HG02852 (cell line): ENCODE measurements around the gene CCL28.
A peak's percentile ranks its signal among the peaks of the same experiment; 100 is the strongest.
"Not testable (repeated sequence)": the region's sequence is repeated elsewhere in the genome, so short reads cannot be mapped to it uniquely, and the experiment has no call there.

ENCODE experiments used
- ATAC-seq: cut with Tn5 transposase; IDR thresholded peaks from one replicate; pipeline ENCODE4 v1.9.1; 2021; ENCODE audit warnings: mild to moderate bottlenecking, moderate library complexity; ENCODE audit not compliant: unreplicated experiment

Gene CCL28

DNA sequence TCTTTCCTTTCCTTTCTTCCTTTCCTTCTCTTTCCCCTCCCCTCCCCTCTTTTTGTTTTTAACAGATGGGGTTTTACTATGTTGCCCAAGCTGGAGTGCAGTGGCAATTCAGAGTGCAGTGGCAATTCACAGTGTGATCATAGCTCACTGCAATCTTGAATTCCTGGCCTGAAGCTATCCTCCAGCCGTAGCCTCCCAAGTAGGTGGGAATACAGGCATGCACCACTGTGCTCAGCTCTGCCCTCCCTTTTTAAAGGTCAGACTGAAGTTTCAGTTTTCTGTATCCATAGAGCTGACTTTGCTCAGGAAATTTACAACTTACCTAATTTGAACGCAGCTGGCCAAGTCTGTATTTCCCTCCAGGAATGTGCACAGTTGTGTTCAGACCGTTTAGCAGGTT lies 696 bp downstream of the CCL28 start:
- ATAC-seq = no peak

DNA sequence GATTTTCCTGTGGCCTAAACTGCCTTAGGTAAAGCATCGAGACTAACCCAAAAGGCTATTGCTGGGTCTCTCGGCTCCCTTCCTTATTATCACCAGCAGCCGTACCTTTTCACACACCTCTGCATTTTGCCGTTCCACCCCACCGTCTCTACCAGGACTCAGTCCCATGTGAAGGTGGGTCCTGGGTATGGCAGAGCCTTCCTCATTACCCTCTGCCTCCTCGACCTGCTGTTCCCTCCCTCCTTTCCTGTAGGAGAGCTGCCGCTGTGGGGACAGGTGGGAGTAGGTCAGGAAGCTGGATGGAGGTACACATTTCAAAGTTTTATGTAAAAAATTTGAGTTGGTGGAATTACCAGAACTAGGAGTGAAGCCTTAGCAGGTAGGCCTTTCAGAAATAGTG lies 1.8 kb downstream of the CCL28 start:
- ATAC-seq = no peak

DNA sequence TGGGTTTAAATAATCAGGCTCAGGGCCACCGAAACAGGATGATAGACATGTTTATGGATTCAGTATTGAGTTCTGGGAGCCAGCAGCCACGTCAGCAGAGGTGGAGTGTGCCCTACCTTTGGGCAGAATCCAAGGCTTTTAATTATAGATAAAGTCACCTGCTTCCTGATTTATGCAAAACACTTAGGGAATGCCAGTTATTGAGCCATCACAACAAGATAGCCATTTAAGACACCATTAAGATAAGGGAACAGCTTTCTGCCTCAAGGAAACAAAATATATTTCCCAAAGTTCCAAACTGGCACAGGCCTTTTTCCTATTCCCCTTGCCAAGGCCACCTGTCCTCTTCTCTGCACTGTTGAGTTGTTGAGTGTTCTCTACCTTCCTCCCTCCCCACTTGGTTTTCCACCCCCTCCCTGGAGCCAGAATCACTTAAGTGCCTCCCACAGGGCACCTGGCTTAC lies 2.4 kb downstream of the CCL28 start:
- no peak for ATAC-seq

DNA sequence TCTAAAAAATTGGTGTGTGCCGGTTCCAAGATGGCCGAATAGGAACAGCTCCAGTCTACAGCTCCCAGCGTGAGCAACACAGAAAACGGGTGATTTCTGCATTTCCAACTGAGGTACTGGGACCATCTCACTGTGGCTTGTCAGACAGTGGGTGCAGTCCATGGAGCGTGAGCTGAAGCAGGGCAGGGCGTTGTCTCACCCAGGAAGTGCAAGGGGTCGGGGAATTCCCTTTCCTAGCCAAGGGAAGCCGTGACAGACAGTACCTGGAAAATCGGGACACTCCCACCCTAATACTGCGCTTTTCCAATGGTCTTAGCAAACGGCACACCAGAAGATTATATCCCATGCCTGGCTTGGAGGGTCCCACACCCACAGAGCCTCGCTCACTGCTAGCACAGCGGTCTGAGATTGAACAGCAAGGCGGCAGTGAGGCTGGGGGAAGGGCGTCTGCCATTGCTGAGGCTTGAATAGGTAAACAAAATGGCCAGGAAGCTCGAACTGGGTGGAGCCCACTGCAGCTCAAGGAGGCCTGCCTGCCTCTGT lies 9.6 kb downstream of the CCL28 start:
- ATAC-seq = not testable (repeated sequence)

DNA sequence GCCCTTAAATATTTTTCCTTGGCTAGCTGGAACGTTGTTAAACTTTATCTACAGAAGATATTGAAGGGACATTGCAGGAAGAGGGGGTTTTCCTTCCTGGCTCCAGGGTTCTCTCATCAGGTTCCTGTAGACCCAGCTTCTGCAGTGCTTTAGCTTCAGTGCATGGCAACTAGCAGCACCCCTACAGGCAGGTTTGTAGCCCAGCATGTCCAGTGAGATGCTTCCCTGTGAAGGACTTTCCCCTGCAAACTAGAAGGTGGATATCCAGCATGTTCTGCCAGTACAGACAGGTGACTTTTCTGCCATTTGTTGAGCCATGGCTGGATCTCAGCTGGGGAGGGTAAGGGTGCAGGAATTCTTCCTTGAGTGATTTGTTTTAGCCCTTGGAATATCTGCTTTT lies 10.4 kb downstream of the CCL28 start:
- ATAC-seq = no peak

DNA sequence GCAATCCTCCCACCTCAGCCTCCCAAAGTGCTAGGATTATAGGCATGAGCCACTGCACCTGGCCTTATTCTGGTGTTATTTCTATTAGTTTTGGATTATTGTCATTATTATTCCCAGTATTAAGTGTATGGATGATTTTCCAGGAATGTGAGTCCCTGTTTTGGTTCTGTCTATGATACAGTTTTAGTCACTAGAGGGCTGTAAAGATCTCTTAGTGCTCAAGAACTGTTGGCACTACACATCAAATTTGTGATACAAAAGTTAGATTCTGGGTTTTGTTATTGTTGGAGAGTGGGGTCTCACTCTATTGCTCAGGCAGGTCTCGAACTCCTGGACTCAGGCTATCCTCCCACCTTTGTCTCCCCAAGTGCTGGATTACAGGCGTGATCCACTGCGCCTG lies 12.1 kb downstream of the CCL28 start:
- no peak for ATAC-seq

DNA sequence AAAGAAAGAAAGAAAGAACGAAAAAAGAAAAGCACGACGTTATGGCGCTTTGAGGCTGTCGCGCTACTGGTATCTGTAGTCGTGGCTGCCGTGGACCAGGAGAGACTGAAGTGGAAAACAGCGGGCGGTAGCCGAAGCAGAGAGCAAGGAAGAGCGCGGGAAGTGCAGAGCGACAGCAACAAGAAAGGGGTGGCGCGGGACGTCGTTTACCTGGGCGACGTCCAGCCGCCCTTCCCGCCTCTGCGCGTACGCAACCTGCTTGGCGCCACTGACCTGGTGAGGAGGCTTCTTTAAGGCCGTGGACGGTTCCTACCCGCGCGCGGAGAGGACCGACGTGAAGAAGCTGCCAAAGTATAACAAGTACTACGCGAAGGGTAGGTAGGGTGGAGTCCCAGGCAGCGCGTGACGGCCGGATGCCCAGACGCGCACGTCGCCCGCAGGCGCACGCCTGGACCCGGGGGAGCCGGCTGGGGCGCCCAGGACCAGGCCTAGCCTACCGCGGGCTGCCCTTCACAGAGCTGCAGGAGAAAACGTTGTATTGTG lies 15.4 kb downstream of the CCL28 start:
- peak; percentile 97 for ATAC-seq

DNA sequence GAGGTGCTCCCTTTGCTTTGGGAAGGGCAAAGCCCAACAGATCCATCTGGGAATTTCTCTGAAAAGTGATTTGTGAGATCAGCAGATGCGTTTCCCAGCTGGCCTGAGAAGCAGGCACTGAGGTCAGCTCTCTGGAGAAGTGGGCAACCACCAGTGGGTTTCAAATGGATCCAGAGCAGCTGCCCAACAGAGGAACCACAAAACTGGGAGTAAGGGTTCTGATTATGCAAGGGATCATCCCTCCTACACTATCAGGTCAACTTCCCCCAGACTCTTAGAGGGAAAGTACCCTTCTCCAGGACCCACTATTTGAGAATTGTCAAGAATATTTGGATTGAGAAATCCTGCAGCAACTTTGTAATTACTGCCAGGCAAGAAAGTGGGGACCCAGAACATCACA lies 21.7 kb downstream of the CCL28 start:
- no peak for ATAC-seq

DNA sequence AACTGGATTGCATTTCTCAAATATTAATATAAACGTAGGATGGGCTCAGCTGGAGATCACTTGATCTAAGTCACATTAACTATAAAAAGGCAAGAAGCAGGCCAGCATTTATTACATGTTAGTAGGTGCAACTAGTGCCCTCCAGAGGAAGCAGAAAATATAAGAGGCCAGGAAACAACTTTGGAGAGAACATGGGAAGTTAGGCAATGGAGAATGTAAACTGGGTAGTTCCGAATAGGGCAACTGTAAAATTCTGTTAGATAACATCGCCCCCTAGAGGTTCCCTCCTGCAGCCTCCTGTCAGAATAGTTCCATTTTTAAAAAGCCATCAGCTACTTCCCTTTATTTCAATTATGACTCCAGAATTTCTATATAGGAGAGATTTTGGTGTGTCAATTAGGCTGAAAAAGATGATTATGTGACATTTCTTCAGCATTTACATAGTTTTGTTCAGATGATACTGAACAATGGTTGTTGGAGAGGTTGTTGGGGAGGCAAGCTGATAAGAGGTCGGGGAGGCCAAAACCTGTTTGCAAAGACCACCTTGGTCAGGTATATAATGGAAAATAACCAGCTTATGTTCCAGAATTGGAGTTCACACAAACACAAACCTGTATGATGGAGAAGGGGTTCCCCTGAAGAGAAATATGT lies 22.4 kb downstream of the CCL28 start:
- ATAC-seq = peak; percentile 69

DNA sequence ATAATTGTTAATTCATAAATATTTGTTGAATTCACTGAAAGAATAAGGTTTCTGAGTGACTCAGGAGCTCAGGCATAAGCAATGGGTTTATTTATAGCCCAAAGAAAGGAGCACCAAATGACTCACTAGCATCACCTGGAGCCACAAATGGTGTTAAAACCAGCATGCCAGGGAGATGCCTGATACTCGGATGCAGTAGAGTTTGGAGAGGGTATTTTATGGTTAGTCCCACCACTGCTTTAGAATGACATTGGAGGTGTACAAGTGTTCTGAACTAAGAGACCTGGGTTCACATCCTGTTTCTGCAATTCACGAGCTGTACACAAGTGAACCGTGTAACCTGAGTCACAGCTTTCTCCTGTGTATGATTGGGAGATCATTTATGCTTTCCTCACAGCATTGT lies 25.2 kb downstream of the CCL28 start:
- peak; percentile 63 for ATAC-seq

DNA sequence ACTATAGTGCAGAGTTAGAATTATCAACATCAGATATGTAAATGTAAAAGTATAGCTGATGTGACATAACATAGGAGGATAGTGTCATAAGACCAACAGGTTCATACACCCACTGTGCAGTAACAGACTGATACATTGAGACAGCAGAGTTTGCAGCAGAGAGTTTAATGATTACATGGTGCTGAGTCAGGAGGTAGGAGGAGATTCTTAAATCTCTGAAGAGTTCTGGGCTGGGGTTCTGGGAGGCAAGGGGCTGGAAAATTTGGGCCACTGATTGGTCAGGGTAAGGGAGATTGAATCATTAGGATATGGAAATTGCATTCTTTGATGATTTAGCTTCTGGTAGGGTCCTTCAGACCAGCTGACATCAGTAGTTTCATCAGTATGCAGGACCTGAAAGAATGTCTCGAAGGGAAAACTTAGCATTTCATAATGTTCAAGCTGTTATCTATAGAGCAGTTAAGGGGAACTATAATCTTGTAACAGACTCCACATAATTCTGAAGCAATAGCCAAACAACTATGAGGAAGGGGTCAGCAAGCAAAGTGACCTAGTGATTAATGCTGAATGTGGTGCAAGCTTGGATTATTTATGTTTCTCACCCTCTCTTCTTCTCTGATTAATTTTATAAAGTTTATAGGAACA lies 35.6 kb downstream of the CCL28 start:
- no peak for ATAC-seq

DNA sequence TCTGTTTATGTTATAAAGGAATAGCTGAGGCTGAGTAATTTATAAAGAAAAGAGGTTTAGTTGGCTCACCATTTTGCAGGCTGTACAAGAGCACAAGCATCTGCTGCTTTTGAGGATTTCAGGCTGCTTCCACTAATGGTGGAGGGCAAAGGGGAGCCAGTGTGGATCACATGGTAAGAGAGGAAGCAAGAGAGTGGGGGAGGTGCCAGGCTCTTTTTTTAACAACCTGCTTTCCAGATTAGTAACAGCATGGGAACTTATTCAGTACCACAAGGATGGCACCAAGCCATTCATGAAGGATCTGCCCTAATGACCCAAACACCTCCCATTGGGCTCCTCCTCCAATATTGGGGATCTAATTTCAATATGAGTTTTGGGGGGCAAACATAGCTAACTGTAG lies 40.4 kb downstream of the CCL28 start:
- ATAC-seq = no peak

DNA sequence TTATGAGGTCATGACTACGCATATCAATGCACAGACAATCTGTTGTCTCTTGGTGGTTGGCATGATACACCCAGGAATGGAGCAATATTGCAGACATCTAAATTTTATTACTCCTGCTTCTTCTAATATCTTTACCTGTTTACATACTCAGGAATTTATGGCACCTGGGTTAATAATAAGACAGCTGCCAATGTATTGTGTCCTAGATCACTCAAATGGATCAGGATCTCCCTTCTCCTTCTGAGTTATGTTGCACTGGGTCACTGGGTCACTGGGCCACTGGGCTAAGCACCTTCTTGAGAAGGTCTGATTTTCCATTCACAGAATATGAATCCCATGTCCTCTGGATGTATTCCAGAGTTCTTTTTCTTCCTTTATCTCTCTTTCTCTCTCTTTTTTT lies 41.8 kb downstream of the CCL28 start:
- no peak for ATAC-seq

DNA sequence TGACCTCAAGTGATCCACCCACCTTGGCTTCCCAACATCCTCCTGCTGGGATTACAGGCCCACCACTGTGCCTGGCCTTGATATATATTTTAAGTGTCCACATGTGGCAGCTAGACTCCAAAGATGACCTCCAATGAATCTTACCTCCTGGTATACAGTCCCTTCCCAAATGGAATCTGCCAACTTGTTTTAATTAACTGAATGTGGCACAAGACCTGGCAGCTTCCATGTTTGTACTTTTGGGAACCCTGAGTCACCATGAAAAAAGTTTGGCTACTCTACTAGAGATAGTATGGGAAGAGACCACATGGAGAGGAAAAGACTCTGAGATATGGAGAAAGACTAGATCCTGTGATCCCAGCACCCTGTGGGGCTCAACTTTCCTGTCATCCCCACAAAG lies 42.5 kb downstream of the CCL28 start:
- no peak for ATAC-seq

DNA sequence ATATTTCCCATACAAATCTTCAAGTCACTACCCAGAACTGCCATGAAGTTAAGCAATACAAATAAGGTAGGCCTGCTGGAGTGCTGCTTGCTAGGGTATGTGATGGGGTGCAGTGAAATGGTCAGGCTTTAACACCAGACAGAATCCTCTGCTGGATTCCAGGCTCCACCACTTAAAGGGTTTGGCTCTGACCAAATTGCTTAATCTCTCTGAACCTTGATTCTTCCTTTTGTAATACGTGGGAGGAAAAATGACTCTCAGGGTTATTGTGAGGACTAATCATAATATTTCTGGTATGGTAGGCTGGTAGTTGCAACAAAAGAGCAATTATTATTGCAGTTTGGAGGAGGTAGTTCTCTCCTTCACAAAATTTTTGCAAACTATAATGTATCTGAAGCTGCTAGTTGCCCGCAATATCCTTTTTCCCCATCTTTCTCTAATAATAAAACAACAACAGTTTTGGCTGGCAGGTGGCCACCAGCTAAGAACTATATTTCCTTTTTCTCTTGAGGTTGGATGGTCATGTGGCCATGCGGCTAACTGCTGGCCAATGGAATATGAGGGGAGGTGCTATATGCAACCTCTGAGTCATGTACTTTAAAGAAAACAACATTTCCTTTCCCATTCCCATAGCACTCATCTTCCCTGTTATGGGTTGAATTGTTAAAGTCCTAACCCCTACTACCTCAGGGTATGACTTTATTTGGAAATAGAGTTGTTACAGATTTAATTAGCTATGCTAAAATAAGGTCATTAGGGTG lies 44.1 kb downstream of the CCL28 start:
- ATAC-seq = no peak

DNA sequence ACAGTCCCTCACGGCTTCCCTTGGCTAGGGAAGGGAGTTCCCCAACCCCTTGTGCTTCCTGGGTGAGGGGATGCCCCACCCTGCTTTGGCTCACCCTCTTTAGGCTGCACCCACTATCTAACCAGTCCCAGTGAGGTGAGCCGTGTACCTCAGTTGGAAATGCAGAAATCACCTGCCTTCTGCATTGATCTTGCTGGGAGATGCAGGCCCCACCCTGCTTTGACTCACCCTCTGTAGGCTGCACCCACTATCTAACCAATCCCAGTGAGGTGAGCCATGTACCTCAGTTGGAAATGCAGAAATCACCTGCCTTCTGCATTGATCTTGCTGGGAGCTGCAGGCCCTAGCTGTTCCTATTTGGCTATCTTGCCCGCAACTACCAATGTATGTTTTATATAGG lies 44.7 kb downstream of the CCL28 start:
- ATAC-seq = no peak

DNA sequence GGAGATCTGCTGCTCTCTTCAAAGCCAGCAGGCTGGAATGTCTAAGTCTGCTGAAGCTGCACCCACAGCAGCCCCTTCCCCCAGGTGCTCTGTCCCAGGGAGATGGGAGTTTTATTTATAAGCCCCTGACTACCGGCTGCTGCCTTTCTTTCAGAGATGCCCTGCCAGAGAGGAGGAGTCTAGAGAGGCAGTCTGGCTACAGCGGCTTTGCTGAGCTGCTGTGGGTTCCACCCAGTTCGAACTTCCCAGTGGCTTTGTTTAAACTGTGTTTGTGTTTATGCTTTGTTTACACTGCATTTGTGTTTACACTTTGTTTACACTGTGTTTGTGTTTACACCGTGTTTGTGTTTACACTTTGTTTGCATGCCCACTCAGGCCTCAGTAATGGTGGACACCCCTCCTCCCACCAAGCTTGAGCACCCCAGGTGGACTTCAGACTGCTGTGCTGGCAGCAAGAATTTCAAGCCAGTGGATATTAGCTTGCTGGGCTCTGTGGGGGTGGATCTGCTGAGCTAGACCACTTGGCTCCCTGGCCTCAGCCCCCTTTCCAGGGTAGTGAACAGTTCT lies 45.4 kb downstream of the CCL28 start:
- ATAC-seq = not testable (repeated sequence)

DNA sequence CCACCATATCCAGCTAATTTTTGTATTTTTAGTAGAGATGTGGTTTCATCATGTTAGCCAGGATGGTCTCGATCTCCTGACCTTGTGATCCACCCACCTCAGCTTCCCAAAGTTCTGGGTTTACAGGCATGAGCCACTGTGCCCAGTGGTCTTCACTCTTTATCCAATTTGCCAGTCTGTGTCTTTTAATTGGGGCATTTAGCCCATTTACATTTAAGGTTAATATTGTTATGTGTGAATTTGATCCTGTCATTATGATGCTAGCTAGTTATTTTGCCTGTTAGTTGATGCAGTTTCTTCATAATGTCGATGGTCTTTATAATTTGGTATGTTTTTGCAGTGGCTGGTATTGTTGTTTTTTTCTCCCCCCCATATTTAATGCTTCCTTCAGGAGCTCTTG lies 47.0 kb downstream of the CCL28 start:
- not testable (repeated sequence) for ATAC-seq

DNA sequence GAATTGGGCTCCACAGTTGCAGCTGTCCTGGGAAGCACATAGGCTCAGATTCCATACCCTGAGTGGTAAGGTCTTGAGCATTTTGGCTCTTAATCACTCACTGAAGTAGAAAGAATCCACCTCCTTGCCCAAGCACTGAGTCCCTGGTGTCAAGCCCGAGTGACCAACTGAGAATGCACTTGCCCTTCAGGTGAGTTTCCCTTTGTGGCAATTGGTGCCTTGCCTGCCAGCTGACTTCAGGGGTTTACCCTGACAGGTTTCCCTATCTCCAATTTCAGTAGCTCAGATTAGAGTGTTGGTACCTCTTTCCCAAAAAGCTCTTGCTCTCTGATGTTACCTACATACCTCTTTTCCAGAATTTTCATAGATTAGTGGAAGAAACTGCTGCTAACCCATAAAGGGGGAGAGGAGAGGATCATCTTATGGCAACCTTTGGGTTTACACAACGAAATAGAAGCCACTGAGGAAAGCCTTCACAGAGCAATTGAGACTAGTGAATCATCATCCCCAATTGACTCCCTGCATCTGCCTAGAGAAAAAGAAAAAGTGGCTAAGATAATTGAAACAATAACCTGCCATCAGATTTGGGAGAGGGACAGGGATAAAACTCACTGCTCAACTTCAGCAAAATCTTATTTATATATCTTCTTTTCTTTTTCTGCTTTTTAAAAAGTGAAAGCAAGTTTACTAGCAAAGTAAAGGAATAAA lies 48.6 kb downstream of the CCL28 start:
- ATAC-seq = no peak

DNA sequence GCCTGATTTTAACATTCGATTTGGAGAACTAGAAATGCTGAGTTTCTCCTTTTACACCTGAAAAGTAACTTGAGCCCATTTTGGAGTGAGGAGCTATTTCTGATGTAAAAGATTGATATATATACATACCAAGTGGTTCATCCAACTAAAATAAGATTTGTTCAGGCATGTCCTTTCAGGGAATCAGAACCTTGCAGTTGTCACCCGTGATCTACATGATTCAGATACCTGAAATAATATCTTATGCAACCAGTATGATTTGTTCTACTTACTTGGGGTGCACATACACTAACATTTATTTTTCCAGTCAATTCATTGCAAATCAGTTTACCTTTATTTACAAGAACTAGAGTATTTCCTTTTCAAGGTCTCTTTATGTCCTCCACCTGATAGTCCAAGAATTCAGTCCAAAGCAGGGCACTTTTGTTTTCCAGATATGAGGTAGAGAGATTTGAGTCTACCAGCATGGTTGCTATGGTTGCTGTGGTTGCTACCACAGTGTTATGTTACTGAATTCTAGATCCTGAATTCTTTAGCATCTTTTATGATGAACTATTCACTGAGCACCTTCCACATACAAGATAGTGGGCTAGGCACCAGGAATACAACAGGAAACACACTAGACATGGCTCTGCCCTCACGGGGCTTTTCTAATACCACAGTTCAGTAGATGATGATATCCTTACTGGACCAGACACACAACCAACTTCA lies 49.3 kb downstream of the CCL28 start:
- ATAC-seq = no peak
